ENCODE data around the gene ACSM2A. TPM values are rescaled to one million over a fixed set of nuclear protein-coding genes. Genes with fewer than 3 reads are reported as not detected.
"Not testable (repeated sequence)": the region's sequence is repeated elsewhere in the genome, so short reads cannot be mapped to it uniquely, and the experiment has no call there.

The ACSM2A gene
- total and polyA plus RNA-seq, 8 donors = 0.08 TPM; not detected in 7

GRCh38 chr16:20517149-20517548 is 65.8 kb downstream of the ACSM2A start:
- Histone ChIP-seq H3K4me1 (peaks cover 0 to 3% (median 0%) of the 10 kb centered on the region in 4 donors), H3K9me3 (no peaks in the 10 kb centered on the region), H3K27ac (no peak overlapping the region), H3K4me3 (no peak overlapping the region), H3K27me3 (no peaks in the 10 kb centered on the region), H3K36me3 (no peaks in the 10 kb centered on the region)
- intact Hi-C loops (cut with DNase I; ENCODE audit: low total_unique reads) = no loop called here
- TF ChIP-seq EP300 (IDR thresholded peaks at IDR 0.05) (no peak), POLR2AphosphoS5 (IDR thresholded peaks at IDR 0.05) (no peak), CTCF (IDR thresholded peaks at IDR 0.05) (no peak), POLR2A (IDR thresholded peaks at IDR 0.05) (no peak)
- WGBS, 5 donors = 61 to 71% (median 64%) methylated on average over 3 of the region's 3 CpGs
- DNase-seq = no peak

GRCh38 chr16:20519231-20519630 is 67.9 kb downstream of the ACSM2A start:
- Histone ChIP-seq H3K36me3 (no peaks in the 10 kb centered on the region), H3K27ac (no peak overlapping the region), H3K4me3 (no peak overlapping the region), H3K4me1 (no peaks in the 10 kb centered on the region), H3K9me3 (no peaks in the 10 kb centered on the region), H3K27me3 (no peaks in the 10 kb centered on the region)
- no peak for TF ChIP-seq POLR2AphosphoS5 (IDR thresholded peaks at IDR 0.05)
- no peak for DNase-seq
- WGBS, 5 donors = 45 to 63% (median 59%) methylated on average over 3 of the region's 3 CpGs
- intact Hi-C loops (cut with DNase I; ENCODE audit: low total_unique reads) = no loop called here

- DNase-seq = no peak
- intact Hi-C loops (cut with DNase I; ENCODE audit: low total_unique reads) = no loop called here
- no peaks in the 10 kb centered on the region for H3K4me1 ChIP-seq
- no peak for TF ChIP-seq CTCF (IDR thresholded peaks at IDR 0.05)
- TF ChIP-seq POLR2A (IDR thresholded peaks at IDR 0.05) = no peak
- no peak for TF ChIP-seq POLR2AphosphoS5 (IDR thresholded peaks at IDR 0.05)
- no peak for TF ChIP-seq EP300 (IDR thresholded peaks at IDR 0.05)
- H3K27me3 ChIP-seq = no peaks in the 10 kb centered on the region
- no peak overlapping the region for H3K27ac ChIP-seq
- WGBS, 5 donors = 80 to 96% (median 90%) methylated on average over 1 of the region's 1 CpG
- no peaks in the 10 kb centered on the region for H3K36me3 ChIP-seq
- H3K9me3 ChIP-seq = no peaks in the 10 kb centered on the region
- no peak overlapping the region for H3K4me3 ChIP-seq
Observed at GRCh38 chr16:20520103-20520502, 68.8 kb downstream of the ACSM2A start.

GRCh38 chr16:20531795-20532194 is 80.5 kb downstream of the ACSM2A start:
- DNase-seq; H3K9me3 ChIP-seq; H3K4me1 ChIP-seq; H3K4me3 ChIP-seq; H3K36me3 ChIP-seq; H3K27ac ChIP-seq; H3K27me3 ChIP-seq; intact Hi-C loops (cut with DNase I; ENCODE audit: low total_unique reads): not testable (repeated sequence)
- WGBS, 5 donors = no CpG with 5 or more reads among the region's 13 CpGs

GRCh38 chr16:20532284-20532792 is 81.0 kb downstream of the ACSM2A start:
- H3K4me3 ChIP-seq; H3K27me3 ChIP-seq; H3K27ac ChIP-seq; intact Hi-C loops (cut with DNase I; ENCODE audit: low total_unique reads); H3K9me3 ChIP-seq; H3K36me3 ChIP-seq; DNase-seq; H3K4me1 ChIP-seq: not testable (repeated sequence)
- no CpG with 5 or more reads among the region's 3 CpGs for WGBS, 5 donors

DNA sequence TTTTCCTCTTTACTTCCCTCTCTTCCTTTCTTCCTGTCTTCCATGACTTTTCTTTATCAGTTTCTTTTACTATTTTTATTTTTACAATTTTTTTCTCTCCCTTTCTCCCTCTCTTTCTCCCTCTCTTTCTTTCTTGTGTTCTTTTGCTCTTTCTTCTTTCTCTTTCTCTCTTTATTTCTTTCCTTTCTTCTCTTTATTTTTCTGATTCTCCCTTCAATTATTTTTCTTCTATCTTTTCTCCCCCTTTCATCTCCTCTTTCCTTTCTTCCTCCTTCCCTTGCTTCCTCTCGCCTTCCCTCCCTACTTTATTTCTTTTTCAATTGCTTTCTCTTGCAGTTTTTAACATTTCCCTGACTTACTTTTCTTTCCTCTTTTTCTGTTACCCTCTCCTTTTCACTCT is 85.3 kb downstream of the ACSM2A start:
- intact Hi-C loops (cut with DNase I; ENCODE audit: low total_unique reads) = not testable (repeated sequence)
- WGBS, 5 donors = 43 to 81% (median 76%) methylated on average over 1 of the region's 1 CpG

More for the DNA sequence above, 85.3 kb downstream of the ACSM2A start:
- H3K36me3 ChIP-seq, DNase-seq, H3K4me3 ChIP-seq, H3K4me1 ChIP-seq, H3K27ac ChIP-seq, H3K27me3 ChIP-seq, H3K9me3 ChIP-seq: not testable (repeated sequence)

Other genes with a start within 250 kb of the ACSM2A start
- 10 to 100 TPM in 2 of 5 donors, 1 to 10 TPM in 2, under 1 TPM in 1; 0.55 to 53.3 (median 5.2) TPM for gene GP2, start 124.0 kb upstream of the ACSM2A start, total RNA-seq
- gene GP2, start 124.0 kb upstream of the ACSM2A start, polyA plus RNA-seq = 10 to 100 TPM in 2 of 3 donors, 1 to 10 TPM in 1; 6.7 to 47.5 (median 22.1) TPM
- gene UMOD, start 98.8 kb upstream of the ACSM2A start, total RNA-seq = 1 to 10 TPM in 2 of 5 donors, under 1 TPM in 1, not detected in 2; 0.45 to 3.0 (median 1.3) TPM
- gene UMOD, start 98.8 kb upstream of the ACSM2A start, polyA plus RNA-seq = under 1 TPM in 2 of 3 donors, not detected in 1; 0.25 to 0.53 TPM
- 10 to 100 TPM in 2 of 5 donors, 1 to 10 TPM in 1, under 1 TPM in 1, not detected in 1; 0.37 to 34.8 (median 12.7) TPM for gene PDILT, start 46.8 kb upstream of the ACSM2A start, total RNA-seq
- gene PDILT, start 46.8 kb upstream of the ACSM2A start, polyA plus RNA-seq = 100 to 1,000 TPM in 2 of 3 donors, 10 to 100 TPM in 1; 72.7 to 150 (median 110) TPM
- 1 to 10 TPM in 3 of 5 donors, not detected in 2; 1.1 to 4.6 (median 1.8) TPM for gene ACSM5, start 42.0 kb upstream of the ACSM2A start, total RNA-seq
- 1 to 10 TPM; 1.5 to 3.5 (median 2.8) TPM for gene ACSM5, start 42.0 kb upstream of the ACSM2A start, polyA plus RNA-seq
- 1 to 10 TPM in 1 of 5 donors, not detected in 4; 1.8 TPM for gene ACSM2B, start 124.8 kb downstream of the ACSM2A start, total RNA-seq
- gene ACSM2B, start 124.8 kb downstream of the ACSM2A start, polyA plus RNA-seq = under 1 TPM in 1 of 3 donors, not detected in 2; 0.20 TPM
- gene ACSM1, start 246.2 kb downstream of the ACSM2A start, total RNA-seq = 1 to 10 TPM in 3 of 5 donors, not detected in 2; 1.3 to 1.9 (median 1.3) TPM
- 1 to 10 TPM in 1 of 3 donors, under 1 TPM in 2; 0.87 to 2.1 (median 0.90) TPM for gene ACSM1, start 246.2 kb downstream of the ACSM2A start, polyA plus RNA-seq

Measured in stomach (tissue), 9 donors.